GM23248 (cell line): ENCODE data around the gene ZNF584.

Experiments
- EZH2 ChIP-seq: fragments of 200-600 bp; sonication (generic); IDR thresholded peaks from 2 replicates; pipeline ENCODE4 v1.6.1; 2018; ENCODE audit warnings: antibody characterized with exemption, mild to moderate bottlenecking; ENCODE audit not compliant: insufficient read depth, poor library complexity, severe bottlenecking
- EZH2phosphoT487 ChIP-seq: fragments of 200-600 bp; sonication (generic); IDR thresholded peaks from 2 replicates; pipeline ENCODE4 v1.6.1; 2018; ENCODE audit warnings: antibody characterized with exemption, moderate library complexity, mild to moderate bottlenecking, low read depth; ENCODE audit not compliant: insufficient read depth

DNA sequence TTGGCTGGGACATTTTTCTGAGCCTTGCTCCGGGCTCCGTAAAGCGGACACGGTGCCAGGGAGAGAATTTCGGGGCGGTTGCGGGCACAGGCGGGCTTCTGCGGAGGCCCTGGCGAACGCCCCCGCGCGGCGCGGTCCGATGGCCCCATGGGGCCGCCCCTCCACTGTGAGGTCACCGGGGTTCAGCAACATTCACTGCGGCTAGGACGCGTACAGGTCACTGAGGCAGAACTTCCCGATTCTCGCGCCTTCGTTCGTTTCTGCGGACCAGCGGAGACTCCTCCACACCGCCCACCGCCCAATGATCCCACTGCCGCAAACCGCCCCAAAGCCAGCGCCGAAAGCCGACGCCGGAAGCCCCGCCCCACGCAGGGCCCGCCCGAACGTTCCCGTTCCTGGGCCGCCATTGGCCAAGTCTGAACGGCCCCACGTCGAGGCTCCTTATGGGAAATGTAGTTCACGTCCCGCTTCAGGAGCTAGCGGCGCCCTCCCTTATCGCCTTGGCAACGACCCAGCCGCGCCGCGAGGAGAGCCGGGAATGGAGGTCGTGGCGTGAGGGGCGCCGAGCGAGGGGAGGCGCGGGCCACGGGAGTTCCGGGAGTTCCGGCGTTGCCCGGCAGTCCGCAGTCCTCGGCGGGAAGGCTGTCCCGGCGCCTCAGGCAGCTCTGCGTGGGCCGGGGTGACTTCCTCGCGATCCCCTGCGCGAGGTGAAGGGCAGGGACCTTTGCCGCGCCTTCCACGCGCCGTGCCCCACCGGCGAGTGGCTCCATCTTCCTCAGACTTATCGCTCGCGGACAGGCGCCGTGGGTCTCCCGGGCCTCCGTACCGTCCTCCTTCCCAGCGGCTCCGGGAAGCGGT is at the start of gene ZNF584:
- TF ChIP-seq EZH2 (no peak), EZH2phosphoT487 (no peak)
